H9 (cell line): ENCODE data around the gene METTL27. TPM values are rescaled to one million over a fixed set of nuclear protein-coding genes. Genes with fewer than 3 reads are reported as not detected.

Experiments used
- DNase-seq: peaks from one replicate; pipeline ENCODE4 v3.0.0-alpha.2; 2017
- H2AFZ ChIP-seq: one replicate; pipeline ENCODE4 v1.6.1; 2013; ENCODE audit warnings: mild to moderate bottlenecking, low read length, control low read depth, moderate library complexity
- H2AK5ac ChIP-seq: 2 replicates; pipeline ENCODE4 v1.6.1; 2013; ENCODE audit warnings: low read length, control low read depth, mixed read lengths; ENCODE audit not compliant: insufficient read length
- H2BK120ac ChIP-seq: one replicate; pipeline ENCODE4 v1.6.1; 2013; ENCODE audit warnings: low read depth, mild to moderate bottlenecking, low read length, control low read depth, inconsistent platforms; ENCODE audit not compliant: poor library complexity, severe bottlenecking
- H2BK12ac ChIP-seq: 2 replicates; pipeline ENCODE4 v1.6.1; 2013; ENCODE audit warnings: low read length, control low read depth, mixed read lengths, low read depth; ENCODE audit not compliant: insufficient read length
- H2BK15ac ChIP-seq: 2 replicates; pipeline ENCODE4 v1.6.1; 2013; ENCODE audit warnings: low read depth, low read length, control low read depth
- H2BK20ac ChIP-seq: one replicate; pipeline ENCODE4 v1.6.1; 2013; ENCODE audit warnings: low read depth, mild to moderate bottlenecking, low read length, control low read depth, inconsistent platforms; ENCODE audit not compliant: poor library complexity, severe bottlenecking
- H2BK5ac ChIP-seq: 2 replicates; pipeline ENCODE4 v1.6.1; 2013; ENCODE audit warnings: low read length, control low read depth, mixed read lengths; ENCODE audit not compliant: insufficient read length
- H3K14ac ChIP-seq: 2 replicates; pipeline ENCODE4 v1.6.1; 2013; ENCODE audit warnings: low read length, control low read depth; ENCODE audit not compliant: insufficient read depth
- H3K18ac ChIP-seq: 2 replicates; pipeline ENCODE4 v1.6.1; 2013; ENCODE audit warnings: low read depth, mild to moderate bottlenecking, mixed read lengths, low read length, control low read depth; ENCODE audit not compliant: insufficient read length
- H3K23ac ChIP-seq: 2 replicates; pipeline ENCODE4 v1.6.1; 2013; ENCODE audit warnings: low read length, control low read depth, mixed read lengths, low read depth; ENCODE audit not compliant: insufficient read length
- H3K23me2 ChIP-seq: 2 replicates; pipeline ENCODE4 v1.6.1; 2013; ENCODE audit warnings: low read depth, mild to moderate bottlenecking, mixed read lengths, low read length, control low read depth; ENCODE audit not compliant: insufficient read length, poor library complexity, severe bottlenecking
- H3K27ac ChIP-seq: 2 replicates; pipeline ENCODE4 v1.5.1; 2013; ENCODE audit warnings: low read length, control low read depth, mixed read lengths, low read depth; ENCODE audit not compliant: insufficient read length
- H3K27me3 ChIP-seq: 2 replicates; pipeline ENCODE4 v1.6.1; 2013; ENCODE audit warnings: low read length, control low read depth, inconsistent platforms; ENCODE audit not compliant: insufficient read depth
- H3K4ac ChIP-seq: 2 replicates; pipeline ENCODE4 v1.6.1; 2013; ENCODE audit warnings: low read depth, mild to moderate bottlenecking, control low read depth, inconsistent platforms, low read length, moderate library complexity
- H3K4me1 ChIP-seq: 2 replicates; pipeline ENCODE4 v1.6.1; 2013; ENCODE audit warnings: low read length, control low read depth, inconsistent platforms; ENCODE audit not compliant: insufficient read depth
- H3K4me2 ChIP-seq: 2 replicates; pipeline ENCODE4 v1.6.1; 2013; ENCODE audit warnings: low read length, control low read depth, mixed read lengths; ENCODE audit not compliant: insufficient read length, insufficient read depth
- H3K56ac ChIP-seq: 2 replicates; pipeline ENCODE4 v1.6.1; 2013; ENCODE audit warnings: low read depth, mild to moderate bottlenecking, mixed read lengths, low read length, control low read depth; ENCODE audit not compliant: insufficient read length
- H3K79me1 ChIP-seq: 2 replicates; pipeline ENCODE4 v1.6.1; 2013; ENCODE audit warnings: low read depth, mild to moderate bottlenecking, moderate library complexity, low read length, control low read depth, inconsistent platforms; ENCODE audit not compliant: insufficient read depth, poor library complexity, severe bottlenecking
- H3K79me2 ChIP-seq: 2 replicates; pipeline ENCODE4 v1.6.1; 2013; ENCODE audit warnings: low read length, control low read depth, inconsistent platforms; ENCODE audit not compliant: insufficient read depth
- H3K9ac ChIP-seq: 2 replicates; pipeline ENCODE4 v1.6.1; 2013; ENCODE audit warnings: low read length, control low read depth, mixed read lengths; ENCODE audit not compliant: insufficient read length; ENCODE audit errors: extremely low read depth
- H3K9me3 ChIP-seq: one replicate; pipeline ENCODE4 v1.6.1; 2013; ENCODE audit warnings: low read depth, low read length, inconsistent platforms; ENCODE audit not compliant: control insufficient read depth
- H3T11ph ChIP-seq: one replicate; pipeline ENCODE4 v1.6.1; 2013; ENCODE audit warnings: mild to moderate bottlenecking, low read length, control low read depth, inconsistent platforms
- H4K20me1 ChIP-seq: one replicate; pipeline ENCODE4 v1.6.1; 2013; ENCODE audit not compliant: control insufficient read depth, insufficient read length, insufficient read depth
- H4K5ac ChIP-seq: 2 replicates; pipeline ENCODE4 v1.6.1; 2013; ENCODE audit warnings: low read depth, mild to moderate bottlenecking, mixed read lengths, low read length, control low read depth; ENCODE audit not compliant: insufficient read length
- H4K8ac ChIP-seq: replicated peaks from 2 replicates; pipeline ENCODE4 v1.6.1; 2013; ENCODE audit warnings: low read length, control low read depth, mixed read lengths, low read depth; ENCODE audit not compliant: insufficient read length
- H4K91ac ChIP-seq: 2 replicates; pipeline ENCODE4 v1.6.1; 2013; ENCODE audit warnings: low read depth, mild to moderate bottlenecking, moderate library complexity, mixed read lengths, low read length, control low read depth; ENCODE audit not compliant: insufficient read length
- H3K27ac Mint-ChIP-seq, 3 experiments: 2 replicates in 2 of 3; 3 replicates in 1 of 3; pipeline ENCODE4 v1.8.0; 2020 to 2021; ENCODE audit warnings: mixed read lengths in 3 of 3, mild to moderate bottlenecking in 1 of 3, moderate library complexity in 1 of 3
- H3K27me3 Mint-ChIP-seq: 2 replicates; pipeline ENCODE4 v1.8.0; 2021; ENCODE audit warnings: low read depth, mild to moderate bottlenecking, moderate library complexity, mixed read lengths
- H3K36me3 Mint-ChIP-seq, 3 experiments: 2 replicates in 2 of 3; 3 replicates in 1 of 3; pipeline ENCODE4 v1.8.0; 2020 to 2021; ENCODE audit warnings: low read depth in 3 of 3, mixed read lengths in 3 of 3; ENCODE audit not compliant: insufficient read depth in 1 of 3
- H3K4me1 Mint-ChIP-seq, 2 experiments: 2 replicates each; pipeline ENCODE4 v1.8.0; 2020; ENCODE audit warnings: mixed read lengths in 2 of 2
- H3K4me3 Mint-ChIP-seq, 2 experiments: 2 replicates in 1 of 2; 3 replicates in 1 of 2; pipeline ENCODE4 v1.8.0; 2020 to 2021; ENCODE audit warnings: mild to moderate bottlenecking in 2 of 2, mixed read lengths in 2 of 2, moderate library complexity in 1 of 2
- H3K9me3 Mint-ChIP-seq, 2 experiments: 2 replicates in 1 of 2; 3 replicates in 1 of 2; pipeline ENCODE4 v1.8.0; 2020; ENCODE audit warnings: mild to moderate bottlenecking in 2 of 2, mixed read lengths in 2 of 2, moderate library complexity in 1 of 2
- CTCF ChIP-seq: fragments of 200-600 bp; sonication (generic); conservative IDR thresholded peaks from 3 replicates; pipeline ENCODE4 v1.8.0; 2021; ENCODE audit warnings: antibody characterized with exemption, mild to moderate bottlenecking
- WGBS: extraction: QIAGEN DNeasy Blood & Tissue Kit; methylation state at CpG from one replicate; pipeline ENCODE4 v1.1.7; 2013; ENCODE audit warnings: missing lambda C conversion rate, low lambda C conversion rate, mixed read lengths; ENCODE audit not compliant: insufficient read length; ENCODE audit errors: extremely low coverage; 5-methylcytosine and 5-hydroxymethylcytosine counted together
- total RNA-seq: library from RNA; stranded (reverse); gene quantifications from 2 replicates; pipeline ENCODE4 v1.2.1, GENCODE V29; 2021

Gene METTL27
- total RNA-seq, 1 experiment from 2014 or later, result 13.5 TPM

GRCh38 chr7:73817121-73817520 is 25.2 kb downstream of the METTL27 start:
- H3K79me1 ChIP-seq, result no peaks in the 10 kb centered on the region
- no peak overlapping the region for H4K5ac ChIP-seq
- Mint-ChIP-seq H3K4me3 (no peak overlapping the region), H3K4me1 (peaks cover 4 to 9% of the 10 kb centered on the region in 2 experiments; a peak in 3 of 4 replicates), H3K27me3 (peaks cover 10% of the 10 kb centered on the region), H3K36me3 (no peaks in the 10 kb centered on the region; a peak in 1 of 7 replicates), H3K9me3 (peaks cover 0 to 3% of the 10 kb centered on the region in 2 experiments; a peak in 1 of 5 replicates), H3K27ac (no peak overlapping the region)
- H3K79me2 ChIP-seq, result no peaks in the 10 kb centered on the region
- H3K23me2 ChIP-seq, result no peaks in the 10 kb centered on the region
- no peak overlapping the region for H3T11ph ChIP-seq
- no peak overlapping the region for H2BK12ac ChIP-seq
- H3K9me3 ChIP-seq, result no peaks in the 10 kb centered on the region
- H3K27ac ChIP-seq, result no peak overlapping the region
- no peak overlapping the region for H3K9ac ChIP-seq
- no peak overlapping the region for H2AFZ ChIP-seq
- no peak overlapping the region for H4K8ac ChIP-seq
- no peak overlapping the region for H2BK5ac ChIP-seq
- H3K56ac ChIP-seq, result no peak overlapping the region
- no peak overlapping the region for H3K14ac ChIP-seq
- no peak overlapping the region for H3K4me2 ChIP-seq
- H4K20me1 ChIP-seq, result no peaks in the 10 kb centered on the region
- H4K91ac ChIP-seq, result no peak overlapping the region
- H3K18ac ChIP-seq, result no peak overlapping the region
- no peak for DNase-seq
- H3K27me3 ChIP-seq, result no peaks in the 10 kb centered on the region
- no peak overlapping the region for H3K23ac ChIP-seq
- no peak for TF ChIP-seq CTCF
- H2BK15ac ChIP-seq, result no peak overlapping the region
- no peak overlapping the region for H2AK5ac ChIP-seq
- H3K4ac ChIP-seq, result no peak overlapping the region
- no peaks in the 10 kb centered on the region for H3K4me1 ChIP-seq
- no CpG with 5 or more reads among the region's 6 CpGs for WGBS
- H2BK120ac ChIP-seq, result no peak overlapping the region
- H2BK20ac ChIP-seq, result no peak overlapping the region
